T-cell (primary cell): Measurements from ENCODE around the gene PTPN1. TPM values are rescaled to one million over a fixed set of nuclear protein-coding genes. Genes with fewer than 3 reads are reported as not detected.

Experiments
- ATAC-seq, 4 experiments: fragments of 200-7000 bp in 3 of 4; fragments of 150-1000 bp in 1 of 4; cut with Tn5 transposase; replicated peaks in 1 of 4; 1 replicate in 3 of 4; 2 replicates in 1 of 4; pipeline ENCODE4 v1.10.0; 2021; ENCODE audit warnings: moderate library complexity in 3 of 4, mild to moderate bottlenecking in 2 of 4, moderate number of reproducible peaks in 1 of 4
- CTCF ChIA-PET, 2 donors: fragments of 300-600 bp; sonication (Branson Sonifier 250); formaldehyde crosslinking; loops; one replicate each; lab custom pipeline; 2022; ENCODE audit warnings: antibody characterized with exemption in 2 of 2; lab: Charles Lee
- POLR2A ChIA-PET, 2 donors: fragments of 300-600 bp; sonication (Branson Sonifier 250); formaldehyde crosslinking; loops; one replicate each; lab custom pipeline; 2022; ENCODE audit warnings: antibody characterized with exemption in 2 of 2; lab: Charles Lee
- DNase-seq, 35 experiments: peaks; one replicate each; pipeline versions ENCODE4 v3.0.0 to v3.0.0-alpha.2; 2013 to 2023
- H3K27ac ChIP-seq: one replicate; pipeline ENCODE4 v1.5.1; 2013; ENCODE audit warnings: low read length
- H3K27me3 ChIP-seq, 2 experiments: replicated peaks in 1 of 2; 1 replicate in 1 of 2; 2 replicates in 1 of 2; pipeline versions ENCODE4 v1.6.1 to v1.7.0; 2013; ENCODE audit warnings: low read length in 1 of 2, mixed read lengths in 1 of 2; ENCODE audit not compliant: control insufficient read depth in 2 of 2, insufficient read depth in 2 of 2; ENCODE audit errors: extremely low read depth in 1 of 2
- H3K36me3 ChIP-seq, 2 donors: 1 replicate in 1 of 2; 2 replicates in 1 of 2; pipeline versions ENCODE4 v1.6.1 to v1.7.0; 2013; ENCODE audit warnings: low read length in 1 of 2; ENCODE audit not compliant: control insufficient read depth in 2 of 2, insufficient read depth in 1 of 2; ENCODE audit errors: extremely low read depth in 1 of 2
- H3K4me1 ChIP-seq, 2 experiments: 1 replicate in 1 of 2; 2 replicates in 1 of 2; pipeline versions ENCODE4 v1.6.1 to v1.7.0; 2013; ENCODE audit warnings: low read length in 2 of 2, mixed read lengths in 1 of 2; ENCODE audit not compliant: insufficient read depth in 2 of 2, control insufficient read depth in 1 of 2; ENCODE audit errors: extremely low read depth in 1 of 2
- H3K4me3 ChIP-seq, 2 donors: 1 replicate in 1 of 2; 2 replicates in 1 of 2; pipeline versions ENCODE4 v1.5.1 to v1.7.0; 2013; ENCODE audit warnings: mild to moderate bottlenecking in 2 of 2, low read length in 1 of 2, moderate library complexity in 1 of 2; ENCODE audit not compliant: control insufficient read depth in 1 of 2; ENCODE audit errors: extremely low read depth in 1 of 2
- H3K9me3 ChIP-seq: 2 replicates; pipeline ENCODE4 v1.7.0; 2013
- H3K27ac Mint-ChIP-seq, 2 donors: one replicate each; pipeline ENCODE4 v1.8.0; 2020 to 2021; ENCODE audit warnings: mild to moderate bottlenecking in 2 of 2, mixed read lengths in 2 of 2
- H3K27me3 Mint-ChIP-seq, 2 donors: one replicate each; pipeline ENCODE4 v1.8.0; 2021 to 2022; ENCODE audit warnings: mixed read lengths in 2 of 2
- H3K36me3 Mint-ChIP-seq: one replicate; pipeline ENCODE4 v1.8.0; 2021; ENCODE audit warnings: mixed read lengths
- H3K4me1 Mint-ChIP-seq, 3 donors: one replicate each; pipeline ENCODE4 v1.8.0; 2020 to 2022; ENCODE audit warnings: mixed read lengths in 3 of 3, mild to moderate bottlenecking in 1 of 3
- H3K4me3 Mint-ChIP-seq, 3 donors: one replicate each; pipeline ENCODE4 v1.8.0; 2020 to 2022; ENCODE audit warnings: mild to moderate bottlenecking in 3 of 3, mixed read lengths in 3 of 3, moderate library complexity in 3 of 3
- H3K9me3 Mint-ChIP-seq, 3 donors: one replicate each; pipeline ENCODE4 v1.8.0; 2020 to 2022; ENCODE audit warnings: mixed read lengths in 3 of 3
- WGBS: methylation state at CpG from one replicate; pipeline ENCODE4 v1.1.5; 2013; ENCODE audit warnings: missing lambda C conversion rate; ENCODE audit not compliant: insufficient coverage; 5-methylcytosine and 5-hydroxymethylcytosine counted together
- total RNA-seq, 35 experiments: library from RNA in 6 of 35; stranded (reverse) in 6 of 35; fragments of 120-200 nt in 1 of 35; gene quantifications; one replicate each; pipeline versions ENCODE4 v1.2.1 to v1.2.4 and lab custom pipeline; 2013 to 2026

Gene PTPN1
- total RNA-seq, 5 donors from 2014 or later (not counting 1 experiment from before 2014, with no cell fraction given) = 50.7 to 67.9 (median 55.3) TPM

DNA sequence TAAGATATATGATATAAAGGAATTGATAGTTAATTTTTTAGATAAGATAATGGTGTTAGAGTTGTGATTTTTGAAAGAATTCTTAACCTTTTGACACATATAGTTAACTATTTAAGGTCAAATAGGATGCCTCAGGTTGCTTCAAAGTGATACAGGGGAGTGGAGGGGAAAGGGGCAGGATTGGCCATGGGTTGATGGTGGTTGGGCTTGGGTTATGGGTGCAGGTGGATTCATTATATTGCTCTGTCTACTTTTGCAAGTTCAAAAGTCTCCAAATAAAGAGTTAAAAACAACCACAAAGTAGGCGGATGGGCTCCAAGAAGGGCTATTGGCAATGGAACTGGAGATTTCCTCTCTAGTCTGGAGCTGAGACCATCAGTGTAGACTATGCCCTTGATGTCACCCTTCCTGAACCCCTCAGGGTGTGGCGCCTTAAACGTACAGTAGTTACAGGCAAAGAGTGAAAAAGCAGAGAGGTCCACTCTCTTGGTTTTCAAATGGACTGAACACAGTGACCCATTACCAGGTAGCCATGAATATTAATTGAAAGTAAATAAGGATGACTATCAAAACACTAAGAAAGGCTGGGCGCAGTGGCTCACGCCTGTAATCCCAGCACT lies 81.2 kb downstream of the PTPN1 start:
- CTCF ChIA-PET = interaction anchor here in 1 of 2 donors (0.5 kb wide), 1 partner anchor 420 kb away, joined by 3 read pairs; no protein-coding TSS in a partner anchor
- Mint-ChIP-seq H3K4me3 (no peak overlapping the region), H3K36me3 (peaks cover 9% of the 10 kb centered on the region)

DNA sequence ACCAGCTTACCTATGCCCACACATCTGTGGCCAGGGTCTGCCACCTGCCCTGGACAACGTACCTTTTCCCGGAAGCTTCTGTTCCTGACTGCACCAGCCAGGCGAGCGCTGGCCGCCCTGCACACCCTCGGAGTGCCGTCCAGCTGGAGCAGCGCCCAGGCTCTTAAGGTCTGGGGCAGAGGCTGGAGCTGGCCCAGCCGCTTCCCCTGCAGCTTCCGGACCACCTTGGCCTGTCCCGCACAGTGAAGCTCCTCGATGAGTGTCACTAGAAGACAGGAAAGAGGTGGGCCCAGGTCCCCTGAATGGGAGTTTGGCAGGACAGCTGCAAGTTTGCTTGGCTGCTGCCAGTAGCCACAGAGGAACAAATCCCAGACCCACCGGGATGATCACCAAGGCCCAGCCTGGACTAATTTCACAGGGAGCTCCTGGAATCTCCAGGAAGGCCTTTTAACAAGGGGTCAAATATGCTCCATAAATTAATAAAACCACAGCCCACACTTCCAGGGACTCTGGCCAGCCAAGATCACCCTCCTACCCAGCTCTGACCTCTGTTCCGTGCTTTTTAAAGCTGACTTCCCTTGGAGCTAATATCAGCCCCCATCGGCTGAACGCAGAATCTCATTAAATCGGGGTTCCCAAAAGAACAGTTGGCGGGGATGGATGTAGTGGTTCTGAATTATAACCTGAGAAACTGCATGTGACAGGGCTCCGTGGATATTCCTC lies 82.3 kb downstream of the PTPN1 start:
- H3K4me3 Mint-ChIP-seq = no peak overlapping the region
- no peaks in the 10 kb centered on the region for H3K9me3 ChIP-seq
- no peak for DNase-seq
- WGBS = 97% methylated on average over 12 of the region's 19 CpGs
- H3K27ac ChIP-seq = no peak overlapping the region
- H3K36me3 ChIP-seq = peaks cover 0 to 17% of the 10 kb centered on the region in 2 donors
- H3K27me3 Mint-ChIP-seq = no peaks in the 10 kb centered on the region
- peaks cover 0 to 8% of the 10 kb centered on the region in 2 experiments for H3K4me1 ChIP-seq
- ChIA-PET POLR2A (no interaction called here), CTCF (no interaction called here)
- no peak overlapping the region for H3K4me3 ChIP-seq
- H3K9me3 Mint-ChIP-seq = no peaks in the 10 kb centered on the region
- H3K4me1 Mint-ChIP-seq = peaks cover 0 to 11% (median 7%) of the 10 kb centered on the region in 3 donors
- H3K27ac Mint-ChIP-seq = no peak overlapping the region
- H3K36me3 Mint-ChIP-seq = peaks cover 6% of the 10 kb centered on the region
- no peak for ATAC-seq
- peaks cover 0 to 3% of the 10 kb centered on the region in 2 experiments for H3K27me3 ChIP-seq

More for the DNA sequence above, 81.2 kb downstream of the PTPN1 start:
- H3K27ac ChIP-seq = no peak overlapping the region
- peaks cover 6 to 25% of the 10 kb centered on the region in 2 donors for H3K36me3 ChIP-seq
- Mint-ChIP-seq H3K27ac (peak overlapping the region; percentile 17 to 53), H3K27me3 (no peaks in the 10 kb centered on the region), H3K4me1 (peaks cover 0 to 9% (median 6%) of the 10 kb centered on the region in 3 donors), H3K9me3 (no peaks in the 10 kb centered on the region)
- no peak overlapping the region for H3K4me3 ChIP-seq
- ATAC-seq (no peak), DNase-seq (no peak)
- WGBS = 100% methylated on average over 2 of the region's 5 CpGs
- H3K4me1 ChIP-seq = peaks cover 0 to 8% of the 10 kb centered on the region in 2 experiments
- no peaks in the 10 kb centered on the region for H3K9me3 ChIP-seq
- H3K27me3 ChIP-seq = no peaks in the 10 kb centered on the region
- POLR2A ChIA-PET = no interaction called here

DNA sequence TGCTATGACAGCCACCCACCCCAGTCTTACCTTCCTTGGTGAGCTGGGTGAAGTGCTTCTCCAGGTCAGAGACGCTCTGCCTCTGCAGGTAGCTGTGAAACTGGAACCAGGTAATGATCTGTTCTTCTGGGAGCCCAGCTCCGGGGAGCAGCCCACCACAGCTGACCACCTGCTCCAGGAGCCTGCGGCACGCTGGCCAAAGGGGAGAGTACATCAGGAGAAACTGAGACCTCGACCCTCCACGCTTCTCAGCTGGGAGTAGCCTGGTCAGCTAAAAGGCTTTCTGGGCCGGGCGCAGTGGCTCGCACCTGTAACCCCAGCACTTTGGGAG lies 82.8 kb downstream of the PTPN1 start:
- no CpG with 5 or more reads among the region's 9 CpGs for WGBS
- ChIA-PET CTCF (no interaction called here), POLR2A (no interaction called here)
- DNase-seq (no peak), ATAC-seq (no peak)
- H3K4me3 ChIP-seq = no peak overlapping the region
- Mint-ChIP-seq H3K4me1 (peaks cover 0 to 10% (median 7%) of the 10 kb centered on the region in 3 donors), H3K27ac (no peak overlapping the region), H3K27me3 (no peaks in the 10 kb centered on the region), H3K4me3 (no peak overlapping the region), H3K36me3 (peaks cover 6% of the 10 kb centered on the region), H3K9me3 (no peaks in the 10 kb centered on the region)
- peaks cover 0 to 3% of the 10 kb centered on the region in 2 experiments for H3K27me3 ChIP-seq
- peaks cover 0 to 5% of the 10 kb centered on the region in 2 experiments for H3K4me1 ChIP-seq
- H3K9me3 ChIP-seq = no peaks in the 10 kb centered on the region
- H3K27ac ChIP-seq = no peak overlapping the region
- H3K36me3 ChIP-seq = peaks cover 0 to 12% of the 10 kb centered on the region in 2 donors

DNA sequence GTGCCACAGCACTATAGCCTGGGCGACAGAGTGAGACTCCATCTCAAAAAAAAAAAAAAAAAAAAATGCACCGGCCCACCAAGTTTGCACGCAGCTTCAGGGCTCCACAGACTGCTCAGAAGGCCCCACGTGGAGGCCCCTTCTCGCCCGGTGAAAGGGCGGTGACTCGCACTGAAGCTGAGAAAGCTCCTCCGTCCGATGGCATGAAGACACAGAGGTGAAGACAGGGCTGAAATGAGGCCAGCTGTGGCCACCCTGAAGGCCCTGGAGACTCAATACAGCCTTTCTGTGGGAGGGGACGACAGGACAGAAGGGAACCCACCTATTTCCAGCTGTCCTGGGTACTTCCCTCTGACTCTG lies 84.0 kb downstream of the PTPN1 start:
- DNase-seq = no peak
- Mint-ChIP-seq H3K27me3 (no peaks in the 10 kb centered on the region), H3K36me3 (no peaks in the 10 kb centered on the region), H3K27ac (no peak overlapping the region), H3K4me1 (peaks cover 0 to 5% (median 3%) of the 10 kb centered on the region in 3 donors), H3K4me3 (no peak overlapping the region), H3K9me3 (no peaks in the 10 kb centered on the region)
- peaks cover 0 to 8% of the 10 kb centered on the region in 2 donors for H3K36me3 ChIP-seq
- CTCF ChIA-PET = interaction anchor here in 1 of 2 donors (0.6 kb wide), 1 partner anchor 602 kb away, joined by 4 read pairs; no protein-coding TSS in a partner anchor
- peaks cover 0 to 3% of the 10 kb centered on the region in 2 experiments for H3K27me3 ChIP-seq
- peaks cover 0 to 4% of the 10 kb centered on the region in 2 experiments for H3K4me1 ChIP-seq
- H3K27ac ChIP-seq = no peak overlapping the region
- POLR2A ChIA-PET = interaction anchor here in 1 of 2 donors (0.7 kb wide), 1 partner anchor 20 kb away, joined by 14 read pairs; no protein-coding TSS in a partner anchor
- H3K9me3 ChIP-seq = no peaks in the 10 kb centered on the region
- no peak overlapping the region for H3K4me3 ChIP-seq
- 85% methylated on average over 10 of the region's 11 CpGs for WGBS
- ATAC-seq = peak in 1 of 4 experiments; percentile 3

GRCh38 chr20:50594591-50595432 lies 84.6 kb downstream of the PTPN1 start:
- Mint-ChIP-seq H3K27me3 (no peaks in the 10 kb centered on the region), H3K4me3 (no peak overlapping the region), H3K27ac (peak overlapping the region in 1 of 2 donors; percentile 27), H3K4me1 (peaks cover 0 to 5% (median 3%) of the 10 kb centered on the region in 3 donors), H3K9me3 (no peaks in the 10 kb centered on the region), H3K36me3 (no peaks in the 10 kb centered on the region)
- peaks cover 0 to 4% of the 10 kb centered on the region in 2 experiments for H3K4me1 ChIP-seq
- H3K36me3 ChIP-seq = peaks cover 0 to 7% of the 10 kb centered on the region in 2 donors
- WGBS = 70% methylated on average over 9 of the region's 19 CpGs
- ATAC-seq = peak in 2 of 4 experiments; percentile 27 to 30
- H3K27ac ChIP-seq = no peak overlapping the region
- no peak for DNase-seq
- ChIA-PET CTCF (interaction anchor here (0.6 kb wide), 2 partner anchors 55 to 602 kb away, joined by 3 to 4 read pairs; no protein-coding TSS in a partner anchor), POLR2A (no interaction called here)
- H3K27me3 ChIP-seq = peaks cover 0 to 3% of the 10 kb centered on the region in 2 experiments
- H3K9me3 ChIP-seq = no peaks in the 10 kb centered on the region
- H3K4me3 ChIP-seq = no peak overlapping the region

DNA sequence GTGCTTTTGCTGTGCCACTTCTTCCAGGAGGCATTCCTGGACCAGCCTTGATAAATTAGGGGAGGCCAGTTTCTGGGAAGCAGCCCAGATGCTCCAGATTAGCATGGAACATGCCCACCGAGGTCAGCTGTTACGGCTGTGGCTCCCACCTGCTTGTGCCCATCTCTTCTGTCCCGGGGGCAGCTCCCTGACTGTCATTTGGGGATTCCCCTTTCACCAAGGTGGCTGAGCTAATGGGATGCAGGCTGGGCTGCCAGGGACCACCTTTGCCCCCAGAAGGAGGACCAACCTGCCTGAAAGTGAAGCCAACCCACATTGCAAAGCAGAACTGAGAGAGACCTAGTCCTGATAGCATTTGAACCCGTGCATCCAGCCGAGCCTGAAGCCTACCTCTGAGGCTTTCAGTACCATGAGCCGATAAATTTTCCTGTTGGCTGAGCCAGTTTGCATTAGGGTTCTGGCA lies 85.3 kb downstream of the PTPN1 start:
- no peak for DNase-seq
- Mint-ChIP-seq H3K9me3 (no peaks in the 10 kb centered on the region), H3K4me3 (no peak overlapping the region), H3K4me1 (peaks cover 0 to 5% (median 3%) of the 10 kb centered on the region in 3 donors), H3K36me3 (no peaks in the 10 kb centered on the region), H3K27ac (peak overlapping the region in 1 of 2 donors; percentile 27), H3K27me3 (no peaks in the 10 kb centered on the region)
- Histone ChIP-seq H3K27ac (no peak overlapping the region), H3K36me3 (peaks cover 0 to under 1% of the 10 kb centered on the region in 2 donors), H3K27me3 (peaks cover 0 to 6% of the 10 kb centered on the region in 2 experiments), H3K9me3 (no peaks in the 10 kb centered on the region), H3K4me3 (no peak overlapping the region), H3K4me1 (peaks cover 0 to 4% of the 10 kb centered on the region in 2 experiments)
- no peak for ATAC-seq
- POLR2A ChIA-PET = no interaction called here
- 71% methylated on average over 6 of the region's 6 CpGs for WGBS
- CTCF ChIA-PET = interaction anchor here in 1 of 2 donors (0.6 kb wide), 1 partner anchor 56 kb away, joined by 3 read pairs; no protein-coding TSS in a partner anchor
